HepG2 (cell line): Measurements from ENCODE around the gene CEP250. TPM values are rescaled to one million over a fixed set of nuclear protein-coding genes. Genes with fewer than 3 reads are reported as not detected.

Experiments
- ATAC-seq: fragments of 200-7000 bp; cut with Tn5 transposase; 3 replicates; pipeline ENCODE4 v1.9.1; 2020; ENCODE audit warnings: mild to moderate bottlenecking, moderate library complexity
- BruUV-seq: library from RNA; stranded (reverse); fragments of 400-500 nt; replicated peaks from 2 replicates; lab custom pipeline; 2021; lab: Mats Ljungman, UMichigan
- CTCF ChIA-PET: fragments of 300-600 bp; formaldehyde crosslinking; extraction: SDS; loops from one replicate; lab custom pipeline; 2021; ENCODE audit warnings: low total read pairs, inconsistent platforms, low intra/inter-chr PET ratio; lab: Yijun Ruan, JAX
- POLR2A ChIA-PET: fragments of 350-600 bp; sonication (Branson Sonifier 250); formaldehyde crosslinking; loops from one replicate; lab custom pipeline; 2020; ENCODE audit warnings: antibody characterized with exemption, inconsistent platforms; lab: Yijun Ruan, JAX
- DNase-seq: peaks from one replicate; pipeline ENCODE4 v3.0.0-alpha.2; 2015; ENCODE audit warnings: low spot score
- FAIRE-seq: peaks from 3 replicates; lab custom pipeline; 2011; peaks lifted over from hg19 to GRCh38; lab: Jason Lieb, UNC
- H2AFZ ChIP-seq: one replicate; pipeline ENCODE4 v1.6.1; 2011; ENCODE audit warnings: low read length, inconsistent platforms
- H3K27ac ChIP-seq: fragments of 300-600 bp; 3 replicates; pipeline ENCODE4 v1.8.0; 2011; ENCODE audit warnings: mixed run types, mild to moderate bottlenecking, mixed read lengths, low read length, inconsistent platforms; ENCODE audit not compliant: insufficient read depth; ENCODE audit errors: extremely low read length
- H3K27me3 ChIP-seq, 2 experiments: fragments of 200-600 bp in 1 of 2; 2 replicates in 1 of 2; 3 replicates in 1 of 2; pipeline versions ENCODE4 v1.6.0 to v1.8.0; 2011; ENCODE audit warnings: low read length in 2 of 2, mild to moderate bottlenecking in 2 of 2, moderate library complexity in 2 of 2, inconsistent platforms in 1 of 2; ENCODE audit not compliant: insufficient read depth in 2 of 2, control insufficient read depth in 1 of 2
- H3K36me3 ChIP-seq, 2 experiments: fragments of 200-600 bp in 1 of 2; replicated peaks in 1 of 2; 2 replicates in 1 of 2; 3 replicates in 1 of 2; pipeline versions ENCODE4 v1.5.1 to v1.8.0; 2011; ENCODE audit warnings: low read length in 2 of 2, inconsistent platforms in 1 of 2; ENCODE audit not compliant: insufficient read depth in 2 of 2, control insufficient read depth in 1 of 2
- H3K4me1 ChIP-seq: 2 replicates; pipeline ENCODE4 v1.5.1; 2012; ENCODE audit warnings: low read length, inconsistent platforms; ENCODE audit not compliant: insufficient read depth
- H3K4me2 ChIP-seq: 2 replicates; pipeline ENCODE4 v1.6.0; 2011; ENCODE audit warnings: low read depth, low read length, inconsistent platforms
- H3K4me3 ChIP-seq, 3 experiments: fragments of 200-600 bp in 1 of 3; sonication (generic), shearing (Covaris generic) in 1 of 3; replicated peaks in 1 of 3; 2 replicates each; pipeline ENCODE4 v1.5.1; 2011 to 2016; ENCODE audit warnings: low read length in 3 of 3, inconsistent platforms in 2 of 3, low read depth in 2 of 3, mild to moderate bottlenecking in 2 of 3, control low read depth in 1 of 3, mixed read lengths in 1 of 3; ENCODE audit not compliant: insufficient read depth in 1 of 3
- H3K79me2 ChIP-seq: one replicate; pipeline ENCODE4 v1.6.1; 2011; ENCODE audit warnings: low read length, inconsistent platforms; ENCODE audit not compliant: insufficient read depth
- H3K9ac ChIP-seq: 2 replicates; pipeline ENCODE4 v1.6.0; 2011; ENCODE audit warnings: mild to moderate bottlenecking, low read depth, low read length, inconsistent platforms; ENCODE audit not compliant: insufficient read depth
- H3K9me3 ChIP-seq: 2 replicates; pipeline ENCODE4 v1.5.1; 2012; ENCODE audit warnings: mild to moderate bottlenecking, low read length
- H4K20me1 ChIP-seq: 2 replicates; pipeline ENCODE4 v1.6.0; 2011; ENCODE audit warnings: inconsistent platforms, mild to moderate bottlenecking, low read length, moderate library complexity; ENCODE audit not compliant: insufficient read depth
- KAT2B ChIP-seq: fragments of 150-350 bp; IDR thresholded peaks from 2 replicates; pipeline ENCODE4 v1.6.1; 2014; ENCODE audit warnings: low read depth, low read length, borderline replicate concordance
- KDM2A ChIP-seq: sonication (generic); formaldehyde crosslinking; IDR thresholded peaks from 2 replicates; pipeline ENCODE4 v1.4.0; 2020; ENCODE audit warnings: low read depth, missing genetic modification reagents, borderline replicate concordance
- TBX3 ChIP-seq: fragments of 450-650 bp; IDR thresholded peaks from 2 replicates; pipeline ENCODE4 v1.6.1; 2017; ENCODE audit warnings: antibody characterized with exemption, mild to moderate bottlenecking, inconsistent platforms, borderline replicate concordance
- ZNF891 ChIP-seq: sonication (generic); formaldehyde crosslinking; IDR thresholded peaks from 2 replicates; pipeline ENCODE4 v1.5.0; 2020; ENCODE audit warnings: mild to moderate bottlenecking, missing genetic modification reagents
- WGBS: methylation state at CpG from one replicate; pipeline ENCODE4 v1.1.6; 2017; ENCODE audit warnings: low lambda C conversion rate; 5-methylcytosine and 5-hydroxymethylcytosine counted together
- in situ Hi-C: cut with HindIII; loops from 2 replicates; pipeline ENCODE4 v1.10.0; 2017; ENCODE audit warnings: low pct_unique_long_range_greater_than_20kb; ENCODE audit not compliant: extremely low pct_ligation_motif_present
- intact Hi-C: fragments of 100-400 bp; cut with micrococcal nuclease; formaldehyde crosslinking; loops from one replicate; pipeline ENCODE4 v1.10.0; 2022; ENCODE audit not compliant: unreplicated experiment
- polyA plus RNA-seq, 8 experiments: library from polyadenylated mRNA; depleted of rRNA in 3 of 8; stranded (reverse) in 7 of 8; unstranded in 1 of 8; fragments of >200 nt; fragmentation: Illumina TruSeq in 4 of 8; extraction: Trizol in 4 of 8; gene quantifications; 2 replicates each; pipeline versions ENCODE4 v1.2.1 to v1.2.3, GENCODE V29; 2011 to 2016; ENCODE audit warnings: low read depth in 4 of 8, missing spikeins in 1 of 8, mixed read lengths in 1 of 8; ENCODE audit not compliant: insufficient read depth in 1 of 8
- total RNA-seq, 5 experiments: library from RNA; depleted of rRNA; stranded (reverse); fragments of >200 nt; fragmentation: Illumina TruSeq; extraction: Trizol; gene quantifications; 2 replicates each; pipeline ENCODE4 v1.2.3, GENCODE V29; 2016; ENCODE audit warnings: low read depth in 1 of 5
- TF ChIP-seq, protein P1 (sequence below): sonication (generic); formaldehyde crosslinking; IDR thresholded peaks from 2 replicates; pipeline ENCODE4 v1.4.0; 2020; ENCODE audit warnings: missing genetic modification reagents, borderline replicate concordance
- TF ChIP-seq, protein P2 (sequence below): IDR thresholded peaks from 2 replicates; pipeline ENCODE4 v1.6.1; 2016; ENCODE audit warnings: low read depth, borderline replicate concordance
- TF ChIP-seq, protein P3 (sequence below): sonication (generic); formaldehyde crosslinking; IDR thresholded peaks from 2 replicates; pipeline ENCODE4 v1.5.0; 2020; ENCODE audit warnings: missing genetic modification reagents, mild to moderate bottlenecking, borderline replicate concordance

Gene CEP250
- total and polyA plus RNA-seq, 2 of the 13 experiments (the other 11 are each of a cell fraction or from before 2014, with no cell fraction given) = 28.8 to 55.3 TPM

DNA sequence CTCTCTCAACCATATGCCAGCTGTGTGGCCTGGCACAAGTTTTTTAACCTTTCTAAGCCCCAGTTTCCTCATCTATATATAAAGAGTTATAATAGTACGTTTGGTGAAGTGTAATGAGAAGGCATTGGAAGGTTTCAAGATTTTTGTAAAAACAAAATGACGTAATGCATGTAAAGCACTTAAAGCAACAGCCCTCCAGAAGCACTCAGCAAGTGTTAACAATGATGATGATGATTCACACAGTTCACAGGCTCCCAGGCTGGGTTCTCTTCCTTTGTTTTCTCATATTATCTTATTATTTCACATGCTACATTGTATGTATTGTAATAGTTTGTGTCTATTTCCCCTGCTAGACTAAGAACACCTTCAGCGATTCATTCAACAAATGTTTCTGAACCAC is 6.2 kb downstream of the CEP250 start (continued):
- TF ChIP-seq, protein P1, sequence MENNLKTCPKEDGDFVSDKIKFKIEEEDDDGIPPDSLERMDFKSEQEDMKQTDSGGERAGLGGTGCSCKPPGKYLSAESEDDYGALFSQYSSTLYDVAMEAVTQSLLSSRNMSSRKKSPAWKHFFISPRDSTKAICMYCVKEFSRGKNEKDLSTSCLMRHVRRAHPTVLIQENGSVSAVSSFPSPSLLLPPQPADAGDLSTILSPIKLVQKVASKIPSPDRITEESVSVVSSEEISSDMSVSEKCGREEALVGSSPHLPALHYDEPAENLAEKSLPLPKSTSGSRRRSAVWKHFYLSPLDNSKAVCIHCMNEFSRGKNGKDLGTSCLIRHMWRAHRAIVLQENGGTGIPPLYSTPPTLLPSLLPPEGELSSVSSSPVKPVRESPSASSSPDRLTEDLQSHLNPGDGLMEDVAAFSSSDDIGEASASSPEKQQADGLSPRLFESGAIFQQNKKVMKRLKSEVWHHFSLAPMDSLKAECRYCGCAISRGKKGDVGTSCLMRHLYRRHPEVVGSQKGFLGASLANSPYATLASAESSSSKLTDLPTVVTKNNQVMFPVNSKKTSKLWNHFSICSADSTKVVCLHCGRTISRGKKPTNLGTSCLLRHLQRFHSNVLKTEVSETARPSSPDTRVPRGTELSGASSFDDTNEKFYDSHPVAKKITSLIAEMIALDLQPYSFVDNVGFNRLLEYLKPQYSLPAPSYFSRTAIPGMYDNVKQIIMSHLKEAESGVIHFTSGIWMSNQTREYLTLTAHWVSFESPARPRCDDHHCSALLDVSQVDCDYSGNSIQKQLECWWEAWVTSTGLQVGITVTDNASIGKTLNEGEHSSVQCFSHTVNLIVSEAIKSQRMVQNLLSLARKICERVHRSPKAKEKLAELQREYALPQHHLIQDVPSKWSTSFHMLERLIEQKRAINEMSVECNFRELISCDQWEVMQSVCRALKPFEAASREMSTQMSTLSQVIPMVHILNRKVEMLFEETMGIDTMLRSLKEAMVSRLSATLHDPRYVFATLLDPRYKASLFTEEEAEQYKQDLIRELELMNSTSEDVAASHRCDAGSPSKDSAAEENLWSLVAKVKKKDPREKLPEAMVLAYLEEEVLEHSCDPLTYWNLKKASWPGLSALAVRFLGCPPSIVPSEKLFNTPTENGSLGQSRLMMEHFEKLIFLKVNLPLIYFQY = no peak
- TF ChIP-seq, protein P2, sequence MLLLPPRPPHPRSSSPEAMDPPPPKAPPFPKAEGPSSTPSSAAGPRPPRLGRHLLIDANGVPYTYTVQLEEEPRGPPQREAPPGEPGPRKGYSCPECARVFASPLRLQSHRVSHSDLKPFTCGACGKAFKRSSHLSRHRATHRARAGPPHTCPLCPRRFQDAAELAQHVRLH (CRISPR knock-in tag) = no peak

DNA sequence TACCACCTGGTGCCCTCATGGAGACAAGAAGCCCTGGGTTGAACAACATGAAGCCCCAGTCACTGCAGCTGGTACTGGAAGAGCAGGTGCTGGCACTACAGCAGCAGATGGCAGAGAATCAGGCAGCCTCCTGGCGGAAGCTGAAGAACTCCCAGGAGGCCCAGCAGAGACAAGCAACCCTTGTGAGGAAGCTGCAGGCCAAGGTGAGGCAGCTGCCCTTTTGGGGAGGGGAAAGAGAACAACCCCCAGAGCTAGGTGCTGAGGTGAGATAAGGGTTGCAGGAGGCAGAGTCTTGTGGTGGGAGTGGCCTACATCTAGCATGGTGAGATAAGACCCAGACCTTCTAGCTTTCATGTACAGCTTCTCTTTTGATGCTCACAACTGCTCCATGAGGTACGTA is 7.0 kb downstream of the CEP250 start:
- DNase-seq (no peak), ATAC-seq (no peak), FAIRE-seq (no peak)
- Histone ChIP-seq H3K4me3 (no peak overlapping the region), H3K79me2 (peaks cover 19% of the 10 kb centered on the region), H3K27me3 (no peaks in the 10 kb centered on the region), H3K9ac (no peak overlapping the region), H3K4me1 (peaks cover 41% of the 10 kb centered on the region), H2AFZ (no peak overlapping the region), H3K4me2 (no peak overlapping the region), H4K20me1 (peaks cover 4% of the 10 kb centered on the region; the same call in 1 of the 2 replicates), H3K9me3 (no peaks in the 10 kb centered on the region), H3K36me3 (peaks cover 30 to 63% of the 10 kb centered on the region in 2 experiments), H3K27ac (no peak overlapping the region)
- POLR2A ChIA-PET = interaction anchor here (1.1 to 9.1 kb wide), 3 partner anchors 7 to 14 kb away, joined by 3 to 151 read pairs (median 3); partner anchors contain the start of gene CEP250
- intact Hi-C loops (loop anchor here (2.0 to 10.0 kb wide), 5 partner anchors 16 to 420 kb away; partner anchors contain the start of genes NFS1 and ROMO1), in situ Hi-C loops (loop anchor here (5.0 kb wide), 1 partner anchor 140 kb away; no protein-coding TSS in a partner anchor)
- no peak for TF ChIP-seq KDM2A (CRISPR knock-in tag)
- TF ChIP-seq KAT2B = no peak
- TF ChIP-seq, protein P3, sequence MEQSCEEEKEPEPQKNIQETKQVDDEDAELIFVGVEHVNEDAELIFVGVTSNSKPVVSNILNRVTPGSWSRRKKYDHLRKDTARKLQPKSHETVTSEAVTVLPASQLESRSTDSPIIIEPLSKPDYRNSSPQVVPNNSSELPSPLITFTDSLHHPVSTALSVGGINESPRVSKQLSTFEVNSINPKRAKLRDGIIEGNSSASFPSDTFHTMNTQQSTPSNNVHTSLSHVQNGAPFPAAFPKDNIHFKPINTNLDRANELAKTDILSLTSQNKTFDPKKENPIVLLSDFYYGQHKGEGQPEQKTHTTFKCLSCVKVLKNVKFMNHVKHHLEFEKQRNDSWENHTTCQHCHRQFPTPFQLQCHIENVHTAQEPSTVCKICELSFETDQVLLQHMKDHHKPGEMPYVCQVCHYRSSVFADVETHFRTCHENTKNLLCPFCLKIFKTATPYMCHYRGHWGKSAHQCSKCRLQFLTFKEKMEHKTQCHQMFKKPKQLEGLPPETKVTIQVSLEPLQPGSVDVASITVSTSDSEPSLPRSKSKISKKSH (CRISPR knock-in tag) = 0 out of 2 replicates have a peak, but pooled peaks have one; percentile 32
- TF ChIP-seq TBX3 = no peak
- TF ChIP-seq ZNF891 (CRISPR knock-in tag) = 0 out of 2 replicates have a peak, but pooled peaks have one; percentile 26
- CTCF ChIA-PET = interaction anchor here (2.6 kb wide), 1 partner anchor 61 kb away, joined by 30 read pairs; no protein-coding TSS in a partner anchor
- no TSS peak for BruUV-seq
- WGBS = 100% methylated on average over 2 of the region's 2 CpGs
